B cell (primary cell): ENCODE results near the gene CTRB2. TPM values are rescaled to one million over a fixed set of nuclear protein-coding genes. Genes with fewer than 3 reads are reported as not detected.
"Not testable (repeated sequence)": the region's sequence is repeated elsewhere in the genome, so short reads cannot be mapped to it uniquely, and the experiment has no call there.

Experiments used
- ATAC-seq: fragments of 200-7000 bp; cut with Tn5 transposase; one replicate; pipeline ENCODE4 v1.10.0; 2021; ENCODE audit warnings: low read depth, mild to moderate bottlenecking, moderate number of reproducible peaks, moderate library complexity
- CTCF ChIA-PET: fragments of 350-600 bp; sonication (Branson Sonifier 250); formaldehyde crosslinking; loops from one replicate; lab custom pipeline; 2021; ENCODE audit warnings: antibody characterized with exemption, inconsistent platforms; lab: Charles Lee
- POLR2A ChIA-PET: fragments of 350-600 bp; sonication (Branson Sonifier 250); formaldehyde crosslinking; loops from one replicate; lab custom pipeline; 2021; ENCODE audit warnings: antibody characterized with exemption; lab: Charles Lee
- DNase-seq: peaks from one replicate; pipeline ENCODE4 v3.0.0; 2013
- H2AFZ ChIP-seq: 2 replicates; pipeline ENCODE4 v1.6.1; 2012; ENCODE audit warnings: mild to moderate bottlenecking, low read depth, low read length; ENCODE audit not compliant: insufficient read depth, poor library complexity, severe bottlenecking
- H3K27ac ChIP-seq, 2 donors: 1 replicate in 1 of 2; 2 replicates in 1 of 2; pipeline ENCODE4 v1.5.1; 2012 to 2013; ENCODE audit warnings: low read length in 2 of 2, mild to moderate bottlenecking in 2 of 2, moderate library complexity in 1 of 2
- H3K27me3 ChIP-seq, 4 experiments: fragments of 200-600 bp in 1 of 4; sonication (generic) in 1 of 4; replicated peaks in 1 of 4; 1 replicate in 2 of 4; 2 replicates in 2 of 4; pipeline versions ENCODE4 v1.6.1 to v1.7.0; 2013 to 2016; ENCODE audit warnings: low read length in 3 of 4, mild to moderate bottlenecking in 2 of 4, mixed read lengths in 1 of 4, moderate library complexity in 1 of 4; ENCODE audit not compliant: insufficient read depth in 4 of 4, control insufficient read depth in 3 of 4; ENCODE audit errors: control extremely low read depth in 1 of 4
- H3K36me3 ChIP-seq, 2 experiments: replicated peaks in 1 of 2; 1 replicate in 1 of 2; 2 replicates in 1 of 2; pipeline versions ENCODE4 v1.6.1 to v1.7.1; 2013; ENCODE audit warnings: low read length in 1 of 2; ENCODE audit not compliant: insufficient read depth in 2 of 2, control insufficient read depth in 1 of 2; ENCODE audit errors: control extremely low read depth in 1 of 2, extremely low read depth in 1 of 2
- H3K4me1 ChIP-seq, 2 donors: fragments of 200-600 bp in 1 of 2; sonication (generic) in 1 of 2; 1 replicate in 1 of 2; 2 replicates in 1 of 2; pipeline versions ENCODE4 v1.5.1 to v1.6.1; 2013 to 2017; ENCODE audit warnings: low read length in 2 of 2; ENCODE audit not compliant: control insufficient read depth in 2 of 2, insufficient read depth in 2 of 2
- H3K4me2 ChIP-seq: replicated peaks from 2 replicates; pipeline ENCODE3; 2012; ENCODE audit warnings: mild to moderate bottlenecking, low read depth, low read length; ENCODE audit not compliant: poor library complexity, severe bottlenecking
- H3K4me3 ChIP-seq, 5 experiments: fragments of 200-600 bp in 1 of 5; sonication (generic) in 1 of 5; 1 replicate in 3 of 5; 2 replicates in 2 of 5; pipeline versions ENCODE4 v1.5.1 to v1.7.0; 2011 to 2016; ENCODE audit warnings: low read length in 4 of 5, mild to moderate bottlenecking in 4 of 5, low read depth in 2 of 5, control low read depth in 1 of 5, moderate library complexity in 1 of 5; ENCODE audit not compliant: insufficient read depth in 1 of 5; ENCODE audit errors: control extremely low read depth in 1 of 5, extremely low read depth in 1 of 5
- H3K79me2 ChIP-seq: fragments of 200-600 bp; sonication (generic); one replicate; pipeline ENCODE4 v1.6.0; 2016; ENCODE audit warnings: low read length; ENCODE audit not compliant: control insufficient read depth, insufficient read depth
- H3K9ac ChIP-seq: fragments of 200-600 bp; sonication (generic); 2 replicates; pipeline ENCODE4 v1.6.1; 2017; ENCODE audit warnings: mild to moderate bottlenecking, low read length, moderate library complexity
- H3K9me3 ChIP-seq, 3 donors: one replicate each; pipeline versions ENCODE4 v1.6.1 to v1.7.1; 2013; ENCODE audit warnings: low read length in 2 of 3; ENCODE audit not compliant: control insufficient read depth in 2 of 3, insufficient read depth in 1 of 3; ENCODE audit errors: control extremely low read depth in 1 of 3
- H4K20me1 ChIP-seq: 2 replicates; pipeline ENCODE4 v1.6.0; 2012; ENCODE audit warnings: mild to moderate bottlenecking, low read length; ENCODE audit not compliant: insufficient read depth, control insufficient read depth, poor library complexity, severe bottlenecking
- H3K27ac Mint-ChIP-seq: one replicate; pipeline ENCODE4 v1.8.0; 2021; ENCODE audit warnings: mixed read lengths
- H3K27me3 Mint-ChIP-seq: one replicate; pipeline ENCODE4 v1.8.0; 2021; ENCODE audit warnings: mixed read lengths
- H3K4me1 Mint-ChIP-seq: one replicate; pipeline ENCODE4 v1.8.0; 2021; ENCODE audit warnings: mixed read lengths
- H3K4me3 Mint-ChIP-seq: one replicate; pipeline ENCODE4 v1.8.0; 2021; ENCODE audit warnings: mixed read lengths
- H3K9me3 Mint-ChIP-seq: one replicate; pipeline ENCODE4 v1.8.0; 2022; ENCODE audit warnings: mixed read lengths; ENCODE audit not compliant: insufficient read depth
- CTCF ChIP-seq: fragments of 200-600 bp; IDR thresholded peaks from one replicate; pipeline ENCODE4 v1.8.0; 2022; ENCODE audit warnings: antibody characterized with exemption, mild to moderate bottlenecking
- EZH2 ChIP-seq: IDR thresholded peaks from 2 replicates; pipeline ENCODE4 v1.6.1; 2012; ENCODE audit warnings: borderline replicate concordance, low read depth, mild to moderate bottlenecking, moderate library complexity, low read length; ENCODE audit not compliant: insufficient read depth, poor library complexity, severe bottlenecking
- WGBS: methylation state at CpG from one replicate; pipeline ENCODE4 v1.1.5; 2013; ENCODE audit warnings: missing lambda C conversion rate; ENCODE audit not compliant: insufficient coverage; 5-methylcytosine and 5-hydroxymethylcytosine counted together
- intact Hi-C: fragments of 100-400 bp; cut with micrococcal nuclease; formaldehyde crosslinking; loops from one replicate; pipeline ENCODE4 v1.10.0; 2022
- polyA plus RNA-seq: library from polyadenylated mRNA; depleted of rRNA; stranded (reverse); fragments of >200 nt; gene quantifications from 2 replicates; pipeline ENCODE4 v1.2.3, GENCODE V29; 2012
- total RNA-seq, 2 donors: library from RNA; stranded (reverse); fragments of 120-200 nt in 1 of 2; gene quantifications; 1 replicate in 1 of 2; 2 replicates in 1 of 2; pipeline versions ENCODE4 v1.2.3 to v1.2.4, GENCODE V29; 2013 to 2022

The CTRB2 gene
- total and polyA plus RNA-seq, 2 donors (not counting 1 experiment from before 2014, with no cell fraction given), result not detected

- H3K9me3 Mint-ChIP-seq, H3K4me3 Mint-ChIP-seq: not testable (repeated sequence)
- CTCF ChIA-PET, result interaction anchor here (0.6 to 1.5 kb wide), 2 partner anchors 17 to 566 kb away, joined by 3 to 4 read pairs; no protein-coding TSS in a partner anchor
These were observed 2.1 kb downstream of the CTRB2 start for GRCh38 chr16:75204905-75205304.

GRCh38 chr16:75204410-75204758 is 2.6 kb downstream of the CTRB2 start:
- POLR2A ChIA-PET, result no interaction called here
- WGBS, result 95% methylated on average over 2 of the region's 6 CpGs
- H3K27ac Mint-ChIP-seq, result no peak overlapping the region

More at GRCh38 chr16:75204905-75205304, 2.1 kb downstream of the CTRB2 start:
- H3K4me1 ChIP-seq, POLR2A ChIA-PET, H3K4me2 ChIP-seq, H3K4me1 Mint-ChIP-seq, ATAC-seq, H4K20me1 ChIP-seq, DNase-seq, H3K4me3 ChIP-seq, H3K27ac ChIP-seq, H3K27ac Mint-ChIP-seq, H3K9ac ChIP-seq, H3K36me3 ChIP-seq, intact Hi-C loops, H2AFZ ChIP-seq, H3K79me2 ChIP-seq: not testable (repeated sequence)
- no CpG with 5 or more reads among the region's 20 CpGs for WGBS
- Histone ChIP-seq H3K27me3 (peaks cover 0 to 34% (median 7%) of the 10 kb centered on the region in 4 experiments), H3K9me3 (peaks cover 0 to 13% (median 0%) of the 10 kb centered on the region in 3 donors)
- peaks cover 20% of the 10 kb centered on the region for H3K27me3 Mint-ChIP-seq

More at GRCh38 chr16:75204410-75204758, 2.6 kb downstream of the CTRB2 start:
- Histone ChIP-seq H3K79me2 (no peaks in the 10 kb centered on the region), H3K4me2 (no peak overlapping the region), H3K4me3 (no peak overlapping the region), H3K27me3 (peaks cover 0 to 34% (median 7%) of the 10 kb centered on the region in 4 experiments), H3K36me3 (no peaks in the 10 kb centered on the region), H2AFZ (no peak overlapping the region), H3K9ac (no peak overlapping the region), H4K20me1 (no peaks in the 10 kb centered on the region), H3K9me3 (peaks cover 0 to 14% (median 0%) of the 10 kb centered on the region in 3 donors), H3K4me1 (peaks cover 9% of the 10 kb centered on the region in 2 donors), H3K27ac (no peak overlapping the region)
- H3K27me3 Mint-ChIP-seq, result peaks cover 21% of the 10 kb centered on the region
- DNase-seq, result no peak
- intact Hi-C loops, result no loop called here
- no peaks in the 10 kb centered on the region for H3K9me3 Mint-ChIP-seq
- H3K4me1 Mint-ChIP-seq, result peaks cover 10% of the 10 kb centered on the region
- ATAC-seq, result no peak
- TF ChIP-seq CTCF, result no peak
- no peak for TF ChIP-seq EZH2
- CTCF ChIA-PET, result interaction anchor here (0.6 to 1.5 kb wide), 2 partner anchors 18 to 566 kb away, joined by 3 to 4 read pairs; no protein-coding TSS in a partner anchor
- H3K4me3 Mint-ChIP-seq, result no peak overlapping the region
